Panc1 (cell line): Measurements from ENCODE around the gene HPRT1.

Experiments used
- CTCF ChIP-seq: fragments of 450-650 bp; IDR thresholded peaks from 2 replicates; pipeline ENCODE4 v1.5.1; 2017; ENCODE audit warnings: mild to moderate bottlenecking
- POLR2AphosphoS5 ChIP-seq: IDR thresholded peaks from 2 replicates; pipeline ENCODE4 v1.6.1; 2012; ENCODE audit warnings: mild to moderate bottlenecking, low read depth, low read length, moderate library complexity
- SIN3A ChIP-seq: IDR thresholded peaks from 2 replicates; pipeline ENCODE4 v1.6.1; 2012; ENCODE audit warnings: low read depth, mild to moderate bottlenecking, low read length, moderate library complexity, borderline replicate concordance; ENCODE audit not compliant: insufficient read depth
- TF ChIP-seq, protein P1 (sequence below), 2 experiments: IDR thresholded peaks; 2 replicates each; pipeline ENCODE4 v1.6.1; 2011 to 2012; ENCODE audit warnings: low read depth in 2 of 2, control low read depth in 1 of 2, low read length in 1 of 2, mild to moderate bottlenecking in 1 of 2, moderate library complexity in 1 of 2; ENCODE audit not compliant: insufficient read depth in 1 of 2

DNA sequence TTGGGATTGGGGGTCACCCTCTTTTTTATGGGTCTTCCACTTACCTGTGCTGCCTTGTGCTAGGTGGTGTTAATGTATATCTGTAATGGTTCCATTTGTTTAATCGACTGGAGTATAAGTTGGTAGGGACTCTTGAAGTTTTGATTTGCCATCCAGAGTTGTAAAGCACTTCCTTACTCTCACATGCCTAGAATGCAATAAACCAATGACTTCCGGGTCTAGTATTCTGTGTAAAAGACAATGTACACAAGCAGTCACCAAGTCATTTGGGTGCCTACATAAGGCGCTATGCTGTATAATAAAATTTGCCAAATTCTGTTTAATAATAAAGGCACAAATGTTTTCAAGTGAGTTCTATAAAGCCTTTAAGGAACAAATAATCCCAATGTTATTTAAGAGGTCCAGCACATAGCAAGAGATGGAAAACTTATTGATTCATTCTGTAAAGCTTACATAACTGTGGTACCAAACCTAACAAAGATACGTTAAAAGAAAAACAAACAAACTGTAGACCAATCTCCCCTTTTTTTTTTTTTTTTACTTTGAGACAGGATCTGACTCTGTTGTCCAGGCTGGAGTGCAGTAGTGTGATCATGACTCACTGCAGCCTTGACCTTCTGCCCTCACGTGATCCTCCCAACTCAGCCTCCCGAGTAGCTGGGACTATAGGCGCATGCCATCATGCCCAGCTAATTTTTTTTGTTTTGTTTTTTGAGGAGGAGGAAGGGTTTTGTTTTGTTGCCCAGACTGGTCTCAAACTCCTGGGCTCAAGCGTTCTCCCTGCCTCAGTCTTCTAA is 41.5 kb upstream of the HPRT1 start:
- no peak for TF ChIP-seq POLR2AphosphoS5
- TF ChIP-seq CTCF: no peak
- no peak for TF ChIP-seq SIN3A
- TF ChIP-seq, protein P1, sequence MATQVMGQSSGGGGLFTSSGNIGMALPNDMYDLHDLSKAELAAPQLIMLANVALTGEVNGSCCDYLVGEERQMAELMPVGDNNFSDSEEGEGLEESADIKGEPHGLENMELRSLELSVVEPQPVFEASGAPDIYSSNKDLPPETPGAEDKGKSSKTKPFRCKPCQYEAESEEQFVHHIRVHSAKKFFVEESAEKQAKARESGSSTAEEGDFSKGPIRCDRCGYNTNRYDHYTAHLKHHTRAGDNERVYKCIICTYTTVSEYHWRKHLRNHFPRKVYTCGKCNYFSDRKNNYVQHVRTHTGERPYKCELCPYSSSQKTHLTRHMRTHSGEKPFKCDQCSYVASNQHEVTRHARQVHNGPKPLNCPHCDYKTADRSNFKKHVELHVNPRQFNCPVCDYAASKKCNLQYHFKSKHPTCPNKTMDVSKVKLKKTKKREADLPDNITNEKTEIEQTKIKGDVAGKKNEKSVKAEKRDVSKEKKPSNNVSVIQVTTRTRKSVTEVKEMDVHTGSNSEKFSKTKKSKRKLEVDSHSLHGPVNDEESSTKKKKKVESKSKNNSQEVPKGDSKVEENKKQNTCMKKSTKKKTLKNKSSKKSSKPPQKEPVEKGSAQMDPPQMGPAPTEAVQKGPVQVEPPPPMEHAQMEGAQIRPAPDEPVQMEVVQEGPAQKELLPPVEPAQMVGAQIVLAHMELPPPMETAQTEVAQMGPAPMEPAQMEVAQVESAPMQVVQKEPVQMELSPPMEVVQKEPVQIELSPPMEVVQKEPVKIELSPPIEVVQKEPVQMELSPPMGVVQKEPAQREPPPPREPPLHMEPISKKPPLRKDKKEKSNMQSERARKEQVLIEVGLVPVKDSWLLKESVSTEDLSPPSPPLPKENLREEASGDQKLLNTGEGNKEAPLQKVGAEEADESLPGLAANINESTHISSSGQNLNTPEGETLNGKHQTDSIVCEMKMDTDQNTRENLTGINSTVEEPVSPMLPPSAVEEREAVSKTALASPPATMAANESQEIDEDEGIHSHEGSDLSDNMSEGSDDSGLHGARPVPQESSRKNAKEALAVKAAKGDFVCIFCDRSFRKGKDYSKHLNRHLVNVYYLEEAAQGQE (IDR thresholded peaks at IDR 0.05; ENCODE audit: insufficient read depth in 1 of 2, low read depth in 2 of 2, low read length in 1 of 2): no peak
